Raji (cell line): ENCODE results near the gene DCHS2.

Experiments
- POLR2A ChIP-seq: IDR thresholded peaks from 2 replicates; pipeline ENCODE4 v1.6.1; 2011; ENCODE audit warnings: low read depth, low read length, control low read depth; ENCODE audit not compliant: insufficient read depth

DCHS2 gene

GRCh38 chr4:154329939-154330338 lies 161.7 kb downstream of the DCHS2 start:
- TF ChIP-seq POLR2A, result no peak

DNA sequence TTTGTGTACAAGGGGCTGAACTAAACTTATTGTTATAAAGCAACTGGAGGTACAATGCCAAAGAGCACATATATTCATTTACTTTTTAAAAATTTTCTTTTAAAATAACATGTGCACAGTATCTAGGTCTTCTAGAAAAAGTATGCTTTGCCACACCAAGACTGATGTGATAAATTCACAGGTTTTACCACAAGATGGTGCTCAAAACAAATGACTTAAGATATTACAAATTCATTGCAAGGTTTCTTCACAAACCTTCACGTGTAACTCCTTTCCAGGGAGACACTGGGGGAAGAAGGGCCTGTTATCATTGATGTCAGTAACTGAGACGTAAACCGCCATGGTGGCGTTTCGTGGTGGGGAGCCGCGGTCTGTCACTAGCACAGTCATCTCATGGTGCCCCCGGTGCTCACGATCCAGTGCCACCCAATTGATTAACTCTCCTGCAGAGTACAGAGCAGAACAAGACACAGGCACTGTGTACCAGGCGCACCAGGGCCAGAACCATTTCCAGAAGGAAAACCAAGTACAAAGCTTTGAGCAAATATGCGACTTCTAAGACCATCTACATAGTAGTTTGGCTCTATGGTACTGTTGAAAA lies 162.2 kb downstream of the DCHS2 start:
- no peak for TF ChIP-seq POLR2A

DNA sequence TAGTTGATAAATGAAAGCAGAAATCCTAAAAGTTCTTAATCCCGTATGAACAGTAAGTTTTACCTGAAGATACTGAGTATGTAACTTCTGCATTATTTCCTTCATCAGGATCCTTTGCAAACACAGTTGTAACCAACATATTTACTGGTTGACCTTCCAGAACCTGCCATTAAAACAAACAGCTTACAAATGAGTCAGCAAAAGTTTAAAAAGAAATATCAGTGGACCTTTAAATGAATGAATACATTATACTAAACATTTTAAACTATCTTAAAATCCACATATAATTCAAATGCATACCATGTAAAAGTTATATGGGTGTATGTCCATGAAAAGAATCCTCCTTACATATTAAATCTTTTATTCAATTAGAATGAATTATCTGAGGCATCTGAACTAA lies 163.6 kb downstream of the DCHS2 start:
- TF ChIP-seq POLR2A, result no peak

- TF ChIP-seq POLR2A, result no peak
These were observed 171.1 kb downstream of the DCHS2 start for GRCh38 chr4:154320521-154320920.

- TF ChIP-seq POLR2A, result no peak
These were observed 171.9 kb downstream of the DCHS2 start for GRCh38 chr4:154319736-154320135.

GRCh38 chr4:154317201-154317999 lies 174.2 kb downstream of the DCHS2 start:
- no peak for TF ChIP-seq POLR2A

DNA sequence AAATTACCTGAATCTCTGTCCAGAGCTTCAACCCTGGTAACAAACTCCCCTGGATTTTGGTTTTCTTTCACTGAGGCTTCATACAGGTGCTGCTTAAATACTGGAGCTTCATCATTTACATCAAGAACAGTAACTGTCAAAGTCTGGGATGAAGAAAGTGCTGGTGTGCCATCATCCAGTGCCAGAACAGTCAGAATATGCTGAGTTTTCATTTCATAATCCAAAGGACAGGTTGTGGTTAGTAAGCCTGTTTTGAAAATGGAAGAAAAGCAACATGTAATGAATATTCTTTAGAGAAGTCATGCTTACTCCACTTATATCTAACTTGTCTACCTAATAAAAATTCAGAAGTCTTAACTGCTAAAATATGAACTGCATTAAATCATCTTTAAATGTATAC lies 175.9 kb downstream of the DCHS2 start:
- no peak for TF ChIP-seq POLR2A

- TF ChIP-seq POLR2A, result no peak
These were observed 177.4 kb downstream of the DCHS2 start for GRCh38 chr4:154314248-154314647.

- no peak for TF ChIP-seq POLR2A
These were observed 178.5 kb downstream of the DCHS2 start for GRCh38 chr4:154313004-154313585.

- no peak for TF ChIP-seq POLR2A
These were observed 179.4 kb downstream of the DCHS2 start for GRCh38 chr4:154312246-154312645.

DNA sequence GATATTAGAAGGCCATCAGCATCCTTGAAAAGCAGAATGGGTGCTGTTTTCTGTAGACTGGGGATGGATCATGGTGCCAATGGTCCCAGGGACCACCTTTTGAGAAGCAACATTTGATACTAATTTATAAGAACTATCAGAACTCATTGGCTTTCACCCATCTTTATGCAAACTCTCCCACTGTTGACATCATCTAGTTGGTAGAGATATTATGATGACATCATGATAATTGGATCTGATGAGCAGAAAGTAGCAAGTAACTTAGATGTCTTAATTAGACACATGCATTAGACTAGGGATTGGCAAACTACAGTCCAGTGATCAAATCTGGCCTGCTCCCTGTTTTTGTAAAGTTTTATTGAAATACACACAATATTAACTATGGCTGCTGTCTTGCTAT lies 181.0 kb downstream of the DCHS2 start:
- no peak for TF ChIP-seq POLR2A

DNA sequence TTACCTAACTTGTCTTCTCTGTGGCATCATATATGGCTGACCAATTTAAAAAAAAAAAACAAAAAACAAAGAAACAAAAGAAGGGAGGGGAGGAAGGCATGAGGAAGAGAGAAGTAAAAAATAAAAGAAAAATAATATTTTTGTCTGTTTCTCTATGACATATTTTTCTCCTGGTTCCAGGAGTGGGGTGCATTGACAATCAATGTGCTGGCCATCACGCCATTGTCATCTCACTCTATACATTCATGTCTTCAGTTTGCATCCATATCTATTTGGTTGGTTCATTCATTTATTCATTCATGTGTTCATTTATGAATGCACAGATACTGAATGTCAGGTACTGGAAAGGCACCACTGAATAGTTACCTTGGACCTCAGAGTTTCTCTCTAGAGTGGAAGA lies 183.4 kb downstream of the DCHS2 start:
- no peak for TF ChIP-seq POLR2A

DNA sequence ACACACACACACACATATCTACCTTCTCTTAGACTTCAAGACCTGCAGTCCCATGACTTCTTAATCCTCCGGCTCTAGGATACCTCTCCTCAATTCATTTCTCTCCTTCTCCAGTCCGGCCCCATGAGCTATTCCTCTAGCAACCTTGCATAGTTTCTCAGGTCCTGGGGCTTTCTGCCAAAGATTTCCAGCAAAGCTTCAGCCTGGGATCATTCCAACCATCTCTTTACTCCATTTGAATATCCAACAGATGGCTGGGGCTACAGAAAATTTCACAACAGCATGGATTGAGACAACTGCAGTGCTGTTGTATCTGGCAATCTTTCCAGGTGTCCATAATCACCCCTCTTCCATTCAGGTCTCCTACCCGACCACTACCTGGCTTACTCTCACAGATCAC lies 184.1 kb downstream of the DCHS2 start:
- TF ChIP-seq POLR2A, result no peak

- TF ChIP-seq POLR2A, result no peak
These were observed 186.0 kb downstream of the DCHS2 start for GRCh38 chr4:154305616-154306015.

- TF ChIP-seq POLR2A, result no peak
These were observed 186.9 kb downstream of the DCHS2 start for GRCh38 chr4:154304679-154305078.

DNA sequence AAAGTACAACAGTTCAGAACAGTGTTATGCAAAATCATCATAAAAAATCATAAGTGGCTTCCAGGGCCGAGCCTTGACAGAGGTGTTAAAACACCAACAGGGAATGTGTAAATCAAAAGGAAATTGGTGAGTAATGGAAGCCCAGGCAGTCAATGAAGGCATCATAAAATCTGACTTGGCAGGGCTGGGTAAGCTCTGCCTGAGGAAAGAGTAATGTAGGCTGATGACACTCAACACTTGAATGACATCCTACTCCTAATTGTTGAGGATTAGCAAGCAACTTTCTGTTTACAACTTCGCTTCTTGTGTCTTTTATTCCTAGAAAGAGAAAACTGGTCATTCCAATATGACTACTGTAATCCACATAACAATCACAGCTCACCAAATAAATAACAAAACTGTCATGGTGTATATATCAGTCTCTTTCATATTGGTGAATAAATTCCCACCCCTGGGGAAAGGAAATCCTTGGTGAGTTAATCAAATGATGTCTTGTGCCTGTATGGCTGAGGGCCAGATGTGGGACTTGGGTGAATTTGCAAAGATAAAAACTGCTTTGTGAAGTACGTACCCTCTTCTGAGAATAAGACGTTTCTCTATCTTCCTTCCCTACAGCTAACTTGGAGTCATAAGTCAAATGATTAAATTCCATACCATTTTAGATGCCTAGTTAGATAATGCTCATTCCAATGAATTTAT lies 196.8 kb downstream of the DCHS2 start:
- no peak for TF ChIP-seq POLR2A
